Stimulated activated CD4-positive, alpha-beta T cell treated with anti-CD3 and anti-CD28 coated beads, Interleukin-1b, Interleukin-23, amount 100 ng/mL, for 1 hour (primary cell): ENCODE results near the gene MOCS1.
"Not testable (repeated sequence)": the region's sequence is repeated elsewhere in the genome, so short reads cannot be mapped to it uniquely, and the experiment has no call there.

Source experiments
- DNase-seq, 2 donors: peaks; one replicate each; pipeline ENCODE4 v3.0.0-alpha.2; 2020; ENCODE audit warnings: low read depth in 2 of 2

Gene MOCS1

GRCh38 chr6:39934131-39934757, at the start of gene MOCS1:
Gene MOCS1, minus strand, starts transcription at chr6:39934462. Its CDS starts 45 bp downstream, at chr6:39934417.
- DNase-seq, result peak in 1 of 2 donors; percentile 19

GRCh38 chr6:39984051-39984450, 49.8 kb upstream of the MOCS1 start:
- no peak for DNase-seq

GRCh38 chr6:39983193-39983592, 48.9 kb upstream of the MOCS1 start:
- no peak for DNase-seq

GRCh38 chr6:39982720-39983119, 48.5 kb upstream of the MOCS1 start:
- no peak for DNase-seq

- no peak for DNase-seq
These were observed 46.7 kb upstream of the MOCS1 start for GRCh38 chr6:39980839-39981580.

GRCh38 chr6:39979461-39980328, 45.4 kb upstream of the MOCS1 start:
- DNase-seq, result no peak

- no peak for DNase-seq
These were observed 44.0 kb upstream of the MOCS1 start for GRCh38 chr6:39978240-39978639.

GRCh38 chr6:39973661-39974060, 39.4 kb upstream of the MOCS1 start:
- no peak for DNase-seq

GRCh38 chr6:39972717-39973116, 38.5 kb upstream of the MOCS1 start:
- DNase-seq, result not testable (repeated sequence)

- DNase-seq, result not testable (repeated sequence)
These were observed 36.9 kb upstream of the MOCS1 start for GRCh38 chr6:39971131-39971530.

- no peak for DNase-seq
These were observed 31.5 kb upstream of the MOCS1 start for GRCh38 chr6:39965751-39966150.

- no peak for DNase-seq
These were observed 30.3 kb upstream of the MOCS1 start for GRCh38 chr6:39964530-39964929.

- no peak for DNase-seq
These were observed 29.8 kb upstream of the MOCS1 start for GRCh38 chr6:39964094-39964493.

- DNase-seq, result no peak
These were observed 28.6 kb upstream of the MOCS1 start for GRCh38 chr6:39962831-39963230.

GRCh38 chr6:39961178-39961577, 26.9 kb upstream of the MOCS1 start:
- DNase-seq, result no peak

- no peak for DNase-seq
These were observed 24.7 kb upstream of the MOCS1 start for GRCh38 chr6:39958947-39959346.

GRCh38 chr6:39956936-39957335, 22.7 kb upstream of the MOCS1 start:
- no peak for DNase-seq

GRCh38 chr6:39953076-39953618, 18.9 kb upstream of the MOCS1 start:
- DNase-seq, result no peak

- no peak for DNase-seq
These were observed 17.9 kb upstream of the MOCS1 start for GRCh38 chr6:39952167-39952566.

- DNase-seq, result no peak
These were observed 17.5 kb upstream of the MOCS1 start for GRCh38 chr6:39951716-39952115.

- no peak for DNase-seq
These were observed 16.9 kb upstream of the MOCS1 start for GRCh38 chr6:39951191-39951590.

- no peak for DNase-seq
These were observed 16.0 kb upstream of the MOCS1 start for GRCh38 chr6:39950125-39950720.
